Psoas muscle (tissue), 8 donors: ENCODE data around the gene RTBDN. TPM values are rescaled to one million over a fixed set of nuclear protein-coding genes. Genes with fewer than 3 reads are reported as not detected.

ENCODE experiments used
- ATAC-seq, 4 donors: fragments of 200-7000 bp; cut with Tn5 transposase; one replicate each; pipeline ENCODE4 v1.9.1; 2020; ENCODE audit warnings: moderate library complexity in 3 of 4, mild to moderate bottlenecking in 2 of 4
- DNase-seq, 2 donors: peaks; one replicate each; pipeline ENCODE4 v3.0.0-alpha.2; 2020
- H3K27ac ChIP-seq: fragments of 200-600 bp; one replicate; pipeline ENCODE4 v1.8.0; 2022
- H3K27me3 ChIP-seq, 3 donors: fragments of 200-600 bp in 1 of 3; one replicate each; pipeline versions ENCODE4 v1.6.1 to v1.8.0; 2013 to 2022; ENCODE audit warnings: low read length in 2 of 3, mild to moderate bottlenecking in 2 of 3, moderate library complexity in 1 of 3; ENCODE audit not compliant: insufficient read depth in 3 of 3
- H3K36me3 ChIP-seq, 2 donors: fragments of 200-600 bp in 1 of 2; one replicate each; pipeline versions ENCODE4 v1.6.1 to v1.8.0; 2013 to 2022; ENCODE audit warnings: low read depth in 1 of 2, mild to moderate bottlenecking in 1 of 2, moderate library complexity in 1 of 2; ENCODE audit not compliant: insufficient read depth in 1 of 2
- H3K4me1 ChIP-seq: fragments of 200-600 bp; one replicate; pipeline ENCODE4 v1.8.0; 2022
- H3K4me3 ChIP-seq: fragments of 200-600 bp; one replicate; pipeline ENCODE4 v1.8.0; 2022; ENCODE audit warnings: mild to moderate bottlenecking
- H3K9me3 ChIP-seq: fragments of 200-600 bp; one replicate; pipeline ENCODE4 v1.8.0; 2022
- WGBS, 3 donors: extraction: QIAGEN DNeasy Blood & Tissue Kit; methylation state at CpG; one replicate each; pipeline versions ENCODE4 v1.1.6 to v1.1.7; 2013; 5-methylcytosine and 5-hydroxymethylcytosine counted together
- intact Hi-C, 2 donors: fragments of 100-400 bp; cut with DNase I; formaldehyde crosslinking; loops; one replicate each; pipeline versions ENCODE4 v1.11.0 to v1.14.2; 2022
- polyA plus RNA-seq, 3 donors: library from polyadenylated mRNA; stranded (reverse); fragments of 200-250 nt; gene quantifications; one replicate each; pipeline ENCODE4 v1.2.3, GENCODE V29; 2013
- total RNA-seq, 4 donors: library from RNA; stranded (reverse); fragmentation: NEBNext Ultra II Directional in 2 of 4; extraction: Animal tissue kit (Norgen Biotek cat#: 25700) in 2 of 4; gene quantifications; one replicate each; pipeline versions ENCODE4 v1.2.1 to v1.2.4, GENCODE V29; 2021 to 2023
- TF ChIP-seq, protein P1 (sequence below): fragments of 200-600 bp; IDR thresholded peaks from one replicate; pipeline ENCODE4 v1.8.0; 2022; ENCODE audit warnings: antibody characterized with exemption
- donor health status: healthy with polysubstance abuse.
- donor health status: DM: no; HTN: no; CAD: no; lungs with moderate emphysema.
- donor health status: Bipolar disorder and iron deficiency.
- donor health status: healthy.
- donor health status: DM: yes; HTN: yes; CAD: no.
- donor health status: DM: no; HTN: no; CAD: no.
- donor health status: DM: no; HTN: no; CAD: no.
- donor health status: DM: yes; HTN: yes; CAD: no.

RTBDN gene
- total and polyA plus RNA-seq, 7 donors = 0.05 TPM; not detected in 6

- no peak for ATAC-seq
- no peaks in the 10 kb centered on the region for H3K9me3 ChIP-seq
- H3K27ac ChIP-seq = no peak overlapping the region
- peaks cover 0 to 54% (median 12%) of the 10 kb centered on the region in 3 donors for H3K27me3 ChIP-seq
- 81 to 91% (median 82%) methylated on average over 3 of the region's 3 CpGs for WGBS, 3 donors
- no peak overlapping the region for H3K4me3 ChIP-seq
- intact Hi-C loops = loop anchor here in 1 of 2 donors (5.0 kb wide), 1 partner anchor 37 kb away; the partner anchor contains the start of gene RNASEH2A
- peaks cover 12% of the 10 kb centered on the region for H3K4me1 ChIP-seq
- H3K36me3 ChIP-seq = no peaks in the 10 kb centered on the region
- TF ChIP-seq, protein P1, sequence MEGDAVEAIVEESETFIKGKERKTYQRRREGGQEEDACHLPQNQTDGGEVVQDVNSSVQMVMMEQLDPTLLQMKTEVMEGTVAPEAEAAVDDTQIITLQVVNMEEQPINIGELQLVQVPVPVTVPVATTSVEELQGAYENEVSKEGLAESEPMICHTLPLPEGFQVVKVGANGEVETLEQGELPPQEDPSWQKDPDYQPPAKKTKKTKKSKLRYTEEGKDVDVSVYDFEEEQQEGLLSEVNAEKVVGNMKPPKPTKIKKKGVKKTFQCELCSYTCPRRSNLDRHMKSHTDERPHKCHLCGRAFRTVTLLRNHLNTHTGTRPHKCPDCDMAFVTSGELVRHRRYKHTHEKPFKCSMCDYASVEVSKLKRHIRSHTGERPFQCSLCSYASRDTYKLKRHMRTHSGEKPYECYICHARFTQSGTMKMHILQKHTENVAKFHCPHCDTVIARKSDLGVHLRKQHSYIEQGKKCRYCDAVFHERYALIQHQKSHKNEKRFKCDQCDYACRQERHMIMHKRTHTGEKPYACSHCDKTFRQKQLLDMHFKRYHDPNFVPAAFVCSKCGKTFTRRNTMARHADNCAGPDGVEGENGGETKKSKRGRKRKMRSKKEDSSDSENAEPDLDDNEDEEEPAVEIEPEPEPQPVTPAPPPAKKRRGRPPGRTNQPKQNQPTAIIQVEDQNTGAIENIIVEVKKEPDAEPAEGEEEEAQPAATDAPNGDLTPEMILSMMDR = no peak
- peak in 1 of 2 donors; percentile 10 for DNase-seq
Observed at GRCh38 chr19:12843999-12844732, 9.8 kb upstream of the RTBDN start.

- H3K9me3 ChIP-seq = no peaks in the 10 kb centered on the region
- TF ChIP-seq, protein P1 = no peak
- DNase-seq (peak in 1 of 2 donors; percentile 51), ATAC-seq (no peak)
- intact Hi-C loops = loop anchor here in 1 of 2 donors (5.0 kb wide), 1 partner anchor 36 kb away; the partner anchor contains the start of gene RNASEH2A
- H3K36me3 ChIP-seq = no peaks in the 10 kb centered on the region
- no peak overlapping the region for H3K4me3 ChIP-seq
- H3K27ac ChIP-seq = no peak overlapping the region
- H3K27me3 ChIP-seq = peaks cover 0 to 62% (median 21%) of the 10 kb centered on the region in 3 donors
- 71 to 79% (median 75%) methylated on average over 11 of the region's 11 CpGs for WGBS, 3 donors
- H3K4me1 ChIP-seq = peaks cover 12% of the 10 kb centered on the region
Observed at GRCh38 chr19:12843328-12843727, 8.9 kb upstream of the RTBDN start.

DNA sequence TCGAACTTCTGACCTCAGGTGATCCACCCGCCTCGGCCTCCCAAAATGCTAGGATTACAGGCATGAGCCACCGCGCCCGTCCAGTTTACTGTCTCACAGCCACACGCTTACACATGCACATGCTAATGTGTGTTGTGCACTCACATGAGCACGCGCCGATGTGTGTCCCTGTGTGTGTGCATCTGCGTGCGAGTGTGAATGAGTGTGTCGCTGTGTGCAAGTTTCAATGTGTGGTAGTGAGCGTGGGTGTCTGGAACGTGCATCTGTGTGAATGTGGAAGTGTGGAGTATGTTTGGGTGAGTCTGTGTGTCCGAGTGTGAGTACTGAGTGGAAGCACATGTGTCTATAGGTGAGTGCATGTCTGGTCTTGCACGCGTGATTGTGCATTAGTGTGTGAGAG is 8.1 kb upstream of the RTBDN start:
- Histone ChIP-seq H3K9me3 (no peaks in the 10 kb centered on the region), H3K27ac (no peak overlapping the region), H3K27me3 (peaks cover 0 to 69% (median 25%) of the 10 kb centered on the region in 3 donors), H3K4me3 (no peak overlapping the region), H3K36me3 (no peaks in the 10 kb centered on the region), H3K4me1 (peaks cover 9% of the 10 kb centered on the region)
- 88 to 92% (median 89%) methylated on average over 18 of the region's 18 CpGs for WGBS, 3 donors
- ATAC-seq (no peak), DNase-seq (peak in 1 of 2 donors; percentile 23)
- intact Hi-C loops = loop anchor here in 1 of 2 donors (5.0 kb wide), 1 partner anchor 35 kb away; the partner anchor contains the start of gene RNASEH2A
- TF ChIP-seq, protein P1 = no peak

DNA sequence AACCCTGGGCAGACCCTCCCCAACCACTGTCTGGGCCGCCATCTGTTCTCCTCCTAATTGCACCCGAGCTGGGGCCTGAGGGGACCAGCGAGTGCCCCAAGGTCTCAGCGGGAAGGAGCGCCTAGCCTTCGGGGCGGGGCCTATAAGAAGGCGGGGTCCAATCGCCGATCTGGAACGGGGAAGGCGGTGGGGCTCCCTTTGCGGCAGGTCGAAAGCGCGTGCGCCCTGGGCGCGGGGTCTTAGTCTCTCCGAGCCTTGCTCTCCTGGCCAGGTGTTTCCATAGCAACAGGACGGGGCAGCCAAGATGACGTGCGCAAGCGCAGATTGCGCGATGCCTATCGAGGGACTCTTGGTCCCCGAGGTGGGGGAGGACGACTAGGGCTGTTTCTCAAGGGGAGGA is 6.7 kb upstream of the RTBDN start:
- Histone ChIP-seq H3K27ac (no peak overlapping the region), H3K9me3 (no peaks in the 10 kb centered on the region), H3K4me1 (peaks cover 6% of the 10 kb centered on the region), H3K36me3 (no peaks in the 10 kb centered on the region), H3K4me3 (peak overlapping the region; percentile 42), H3K27me3 (peaks cover 0 to 81% (median 33%) of the 10 kb centered on the region in 3 donors)
- intact Hi-C loops = loop anchor here in 1 of 2 donors (5.0 kb wide), 1 partner anchor 34 kb away; the partner anchor contains the start of gene RNASEH2A
- WGBS, 3 donors = 0 to 3% (median 1%) methylated on average over 29 of the region's 29 CpGs
- ATAC-seq (no peak), DNase-seq (peak in 1 of 2 donors; percentile 53)
- TF ChIP-seq, protein P1 = no peak
